Caki2 (cell line): ENCODE measurements around the gene MLF2. TPM values are rescaled to one million over a fixed set of nuclear protein-coding genes. Genes with fewer than 3 reads are reported as not detected.
A peak's percentile ranks its signal among the peaks of the same experiment; 100 is the strongest.

ENCODE experiments used
- DNase-seq: peaks from one replicate; pipeline ENCODE4 v3.0.0-alpha.2; 2015; ENCODE audit warnings: low read depth
- in situ Hi-C: cut with HindIII; loops from 2 replicates; pipeline ENCODE4 v1.10.0; 2016; ENCODE audit warnings: low sequenced_read_pairs, low pct_unique_long_range_greater_than_20kb, mixed read lengths
- total RNA-seq: library from RNA; depleted of rRNA; stranded (reverse); fragments of >200 nt; shearing (Covaris generic); gene quantifications from 2 replicates; pipeline ENCODE4 v1.2.3, GENCODE V29; 2014; ENCODE audit warnings: low replicate concordance

Gene MLF2
- total RNA-seq, 1 experiment from 2014 or later = 316 TPM

DNA sequence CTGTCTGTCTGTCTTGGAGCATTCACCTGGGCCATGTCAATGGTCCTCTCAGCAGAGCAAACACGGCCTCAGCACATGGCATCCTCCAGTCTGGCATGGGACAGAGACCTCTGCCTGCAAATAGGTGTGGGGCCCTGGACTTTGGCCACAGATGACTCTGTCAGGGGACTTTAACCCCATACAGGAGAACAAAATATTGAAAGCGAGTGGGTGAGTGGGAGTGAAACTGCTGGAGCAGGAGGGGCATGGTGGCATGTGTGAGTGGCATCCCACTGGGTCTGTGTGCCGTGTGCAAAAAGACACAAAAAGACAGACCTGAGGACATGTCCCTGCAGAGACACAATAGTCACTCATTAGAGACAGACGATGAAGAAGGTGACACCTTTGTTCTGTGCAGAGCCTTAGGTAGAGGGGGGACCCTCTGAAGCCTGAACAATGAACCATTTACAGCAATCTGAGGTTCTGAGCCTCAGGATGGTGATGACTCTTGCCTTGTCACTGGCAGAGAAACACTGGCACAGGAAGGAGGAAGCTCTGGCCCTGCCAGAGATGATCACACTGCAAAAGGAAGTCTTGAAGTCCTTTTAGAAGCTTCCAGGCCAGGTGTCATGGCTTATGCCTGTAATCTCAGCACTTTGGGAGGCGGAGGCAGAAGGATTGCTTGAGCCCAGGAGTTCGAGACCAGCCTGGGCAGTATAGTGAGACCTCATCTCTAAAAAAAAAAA is 26.9 kb upstream of the MLF2 start:
- DNase-seq = no peak
- in situ Hi-C loops = no loop called here

GRCh38 chr12:6778574-6779550 is 25.9 kb upstream of the MLF2 start:
- peak; percentile 91 for DNase-seq
- in situ Hi-C loops = no loop called here

DNA sequence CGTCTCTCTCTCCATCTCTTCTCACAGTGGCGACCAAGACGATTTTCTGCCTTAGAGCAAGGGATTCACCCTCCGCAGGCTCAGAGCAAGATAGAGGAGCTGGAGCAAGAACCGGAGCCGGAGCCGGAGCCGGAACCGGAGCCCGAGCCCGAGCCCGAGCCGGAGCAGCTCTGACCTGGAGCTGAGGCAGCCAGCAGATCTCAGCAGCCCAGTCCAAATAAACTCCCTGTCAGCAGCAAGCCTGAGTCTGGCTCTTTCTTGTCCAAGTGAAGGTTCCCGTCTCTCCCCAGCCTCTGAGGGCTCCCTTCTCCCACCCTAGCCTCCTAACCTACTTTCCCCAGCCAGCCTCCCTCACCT is 25.3 kb upstream of the MLF2 start:
- DNase-seq = no peak
- in situ Hi-C loops = no loop called here

DNA sequence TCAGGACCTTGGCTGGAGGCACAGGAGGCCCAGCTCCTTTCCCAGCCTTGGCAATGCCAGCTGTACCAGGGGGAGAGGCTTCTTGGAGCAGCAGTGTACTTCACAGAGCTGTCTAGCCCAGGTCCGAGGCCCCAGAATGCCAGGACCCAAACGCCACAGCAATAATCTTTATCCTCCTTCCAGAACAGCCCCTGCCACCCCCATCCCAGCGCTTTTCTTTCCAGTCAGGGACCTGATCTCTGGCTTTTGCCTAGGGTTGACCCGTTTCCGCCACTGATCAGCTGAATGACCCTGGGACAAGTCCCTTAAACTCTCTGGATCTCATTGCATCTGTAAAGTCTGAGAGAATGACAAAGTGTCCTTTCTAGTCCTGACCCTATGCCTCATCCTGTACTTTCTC is 24.4 kb upstream of the MLF2 start:
- no peak for DNase-seq
- in situ Hi-C loops = no loop called here

DNA sequence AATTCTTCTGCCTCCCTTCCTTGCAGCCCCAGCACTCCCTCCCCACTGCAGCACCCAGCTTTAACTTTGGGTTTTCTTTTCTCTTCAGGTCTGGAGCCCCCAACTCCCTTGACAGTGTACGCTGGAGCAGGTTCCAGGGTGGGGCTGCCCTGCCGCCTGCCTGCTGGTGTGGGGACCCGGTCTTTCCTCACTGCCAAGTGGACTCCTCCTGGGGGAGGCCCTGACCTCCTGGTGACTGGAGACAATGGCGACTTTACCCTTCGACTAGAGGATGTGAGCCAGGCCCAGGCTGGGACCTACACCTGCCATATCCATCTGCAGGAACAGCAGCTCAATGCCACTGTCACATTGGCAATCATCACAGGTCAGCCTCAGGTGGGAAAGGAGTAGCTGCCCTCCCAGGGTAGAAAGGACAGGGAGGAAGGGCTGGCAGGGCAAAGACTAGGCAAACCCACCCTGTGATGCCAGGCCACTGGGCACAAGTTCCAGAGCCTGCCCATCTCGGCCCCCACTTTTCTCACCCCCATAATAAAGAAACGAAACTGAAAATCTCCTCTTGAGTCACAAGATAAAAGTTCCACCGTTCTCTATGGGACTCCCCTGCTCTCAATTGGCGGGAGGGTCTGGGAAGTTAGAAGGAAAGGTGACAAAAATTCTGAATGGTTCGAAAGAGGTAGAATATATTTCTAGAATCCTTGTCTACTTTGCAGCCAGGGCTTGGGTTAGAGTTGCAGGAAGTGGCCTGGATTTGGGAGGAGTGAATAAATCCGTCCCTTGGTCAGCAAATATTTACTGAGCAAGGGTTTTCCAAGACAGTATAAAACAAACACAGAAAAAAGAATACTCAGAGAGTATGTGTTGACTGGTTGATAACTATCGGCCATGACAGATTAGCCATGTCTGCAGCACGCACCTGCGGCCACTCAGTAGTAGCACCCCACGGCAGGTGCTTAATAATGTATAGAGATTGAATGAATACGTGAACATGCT is 22.5 kb upstream of the MLF2 start:
- in situ Hi-C loops = no loop called here
- no peak for DNase-seq

- in situ Hi-C loops = no loop called here
- no peak for DNase-seq
Observed at GRCh38 chr12:6774499-6775062, 21.6 kb upstream of the MLF2 start.

GRCh38 chr12:6773590-6774351 is 20.8 kb upstream of the MLF2 start:
- no peak for DNase-seq
- in situ Hi-C loops = no loop called here

- in situ Hi-C loops = no loop called here
- no peak for DNase-seq
Observed at GRCh38 chr12:6772726-6773589, 20.0 kb upstream of the MLF2 start.

- DNase-seq = no peak
- in situ Hi-C loops = no loop called here
Observed at GRCh38 chr12:6772331-6772695, 19.4 kb upstream of the MLF2 start, which contains the start of gene LAG3. TSS of gene LAG3 (plus strand) at chr12:6772520. CDS start at chr12:6772853, 333 bp downstream.

- in situ Hi-C loops = no loop called here
- no peak for DNase-seq
Observed at GRCh38 chr12:6771509-6772330, 18.8 kb upstream of the MLF2 start.

DNA sequence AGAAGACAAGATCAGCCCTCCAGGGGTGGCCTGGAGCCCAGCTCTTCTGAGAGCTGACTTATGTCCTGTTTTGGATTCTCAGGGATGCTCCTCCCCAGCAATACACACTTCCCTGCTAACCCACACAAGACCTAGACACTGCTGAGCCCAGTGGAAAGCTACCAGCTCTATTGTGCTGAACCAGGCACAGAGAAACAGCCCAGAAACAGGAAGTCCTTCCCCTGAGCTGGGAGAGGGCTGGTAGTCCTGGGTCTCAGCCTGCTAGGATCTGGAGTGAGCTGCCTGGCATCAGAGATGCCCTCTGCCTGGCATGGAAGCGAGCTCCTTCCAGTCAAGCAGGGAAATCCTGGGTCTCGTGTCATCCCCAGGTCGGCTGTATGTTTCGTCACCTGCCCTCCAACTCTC is 18.2 kb upstream of the MLF2 start:
- in situ Hi-C loops = no loop called here
- no peak for DNase-seq

DNA sequence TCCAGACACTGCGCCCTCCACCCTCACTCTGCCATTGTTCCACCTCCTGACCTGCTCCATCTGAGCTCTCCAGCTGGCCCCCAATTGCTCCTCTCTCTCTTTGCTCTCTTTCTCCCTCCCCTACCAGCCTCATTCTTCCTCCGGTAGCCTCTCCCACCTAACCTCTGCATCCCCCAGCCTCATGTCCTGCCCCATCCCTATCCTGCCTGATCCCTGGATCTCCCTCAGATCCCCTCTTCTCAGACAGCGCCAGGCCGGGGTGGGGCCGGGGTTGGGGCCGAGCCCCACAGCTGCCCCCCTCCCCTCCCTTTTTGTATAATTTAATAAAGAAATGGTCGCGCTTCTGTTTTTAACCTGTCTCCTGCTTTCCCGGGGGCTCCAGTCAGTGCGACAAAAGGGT is 17.7 kb upstream of the MLF2 start:
- in situ Hi-C loops = no loop called here

DNA sequence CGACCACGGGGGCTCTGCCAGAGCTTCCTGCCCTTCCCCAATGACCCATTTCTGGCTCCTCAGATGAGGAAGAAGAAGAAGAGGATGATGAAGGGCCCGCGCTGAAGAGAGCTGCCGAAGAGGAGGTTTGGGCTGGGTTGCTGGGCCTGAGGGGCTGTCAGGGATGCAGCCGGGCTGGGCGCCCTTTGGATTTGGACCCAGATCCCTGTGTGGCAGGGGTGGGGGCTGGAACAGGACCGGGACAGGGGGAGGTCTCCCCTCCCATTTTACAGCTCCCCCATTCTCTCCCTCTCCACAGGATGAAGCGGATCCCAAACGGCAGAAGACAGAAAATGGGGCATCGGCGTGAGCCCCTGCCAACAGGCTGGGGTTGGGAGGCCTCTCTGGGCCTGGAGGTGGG is 17.2 kb upstream of the MLF2 start:
- in situ Hi-C loops = no loop called here
- no peak for DNase-seq

More for the DNA sequence above, 17.7 kb upstream of the MLF2 start:
- DNase-seq = no peak

GRCh38 chr12:6769666-6770065 is 16.7 kb upstream of the MLF2 start:
- DNase-seq = no peak
- in situ Hi-C loops = no loop called here

- no peak for DNase-seq
Observed at GRCh38 chr12:6768990-6769389, 16.0 kb upstream of the MLF2 start.

GRCh38 chr12:6768437-6768914 is 15.5 kb upstream of the MLF2 start:
- in situ Hi-C loops = no loop called here
- DNase-seq = no peak

More at GRCh38 chr12:6768990-6769389, 16.0 kb upstream of the MLF2 start:
- in situ Hi-C loops = no loop called here
